ENCODE results near the gene CAPRIN2.
A peak's percentile ranks its signal among the peaks of the same experiment; 100 is the strongest.

Gene CAPRIN2

GRCh38 chr12:30754750-30755394 lies at the start of gene CAPRIN2:
Gene CAPRIN2 (minus strand): TSS chr12:30754951. CDS start chr12:30753520, 1,431 bp downstream.
- DNase-seq = peak; percentile 100

DNA sequence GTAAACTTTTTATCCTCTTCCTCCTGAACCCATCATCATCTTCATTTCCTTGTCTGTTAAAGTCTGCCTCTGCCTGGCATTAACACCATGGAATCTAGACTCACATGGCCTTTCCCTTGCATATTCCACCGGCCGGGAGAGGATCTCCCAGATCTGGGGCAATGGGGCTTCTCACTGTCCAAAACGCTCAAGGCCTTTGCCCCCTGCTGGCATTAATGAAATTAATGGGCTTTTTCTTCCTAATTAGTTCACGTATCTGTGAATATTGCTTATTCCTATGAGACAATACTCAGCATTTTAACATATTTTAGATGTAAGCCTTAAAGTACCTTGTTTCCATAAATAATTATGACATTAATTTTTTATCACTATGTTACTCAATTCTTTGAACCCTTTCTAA lies 42.9 kb upstream of the CAPRIN2 start:
- DNase-seq = no peak

GRCh38 chr12:30796891-30797371 lies 42.2 kb upstream of the CAPRIN2 start:
- peak; percentile 81 for DNase-seq

DNA sequence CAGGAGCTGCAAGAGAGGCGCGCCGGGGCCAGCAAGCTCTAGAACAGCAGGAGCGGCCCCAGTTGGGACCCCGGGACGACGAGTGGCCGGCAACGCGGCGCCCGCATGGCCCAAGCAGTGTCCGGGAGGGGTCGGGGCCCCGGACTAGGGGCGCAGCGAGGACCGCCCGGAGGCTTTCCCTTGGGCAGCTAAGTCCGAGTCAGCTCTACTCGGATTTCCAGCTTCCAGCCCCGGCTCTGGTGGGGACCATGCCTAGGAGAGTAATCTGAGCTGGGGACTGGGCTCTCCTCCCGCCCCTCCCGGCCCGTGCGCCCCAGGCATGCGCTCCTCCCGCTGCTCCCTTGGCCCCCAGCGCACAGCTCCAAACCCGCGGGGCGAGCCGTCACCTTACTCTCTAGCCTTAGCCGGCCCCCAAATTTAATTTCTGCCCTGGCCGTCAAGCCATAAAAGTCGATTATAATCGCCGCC lies 41.6 kb upstream of the CAPRIN2 start:
- peak; percentile 87 for DNase-seq

DNA sequence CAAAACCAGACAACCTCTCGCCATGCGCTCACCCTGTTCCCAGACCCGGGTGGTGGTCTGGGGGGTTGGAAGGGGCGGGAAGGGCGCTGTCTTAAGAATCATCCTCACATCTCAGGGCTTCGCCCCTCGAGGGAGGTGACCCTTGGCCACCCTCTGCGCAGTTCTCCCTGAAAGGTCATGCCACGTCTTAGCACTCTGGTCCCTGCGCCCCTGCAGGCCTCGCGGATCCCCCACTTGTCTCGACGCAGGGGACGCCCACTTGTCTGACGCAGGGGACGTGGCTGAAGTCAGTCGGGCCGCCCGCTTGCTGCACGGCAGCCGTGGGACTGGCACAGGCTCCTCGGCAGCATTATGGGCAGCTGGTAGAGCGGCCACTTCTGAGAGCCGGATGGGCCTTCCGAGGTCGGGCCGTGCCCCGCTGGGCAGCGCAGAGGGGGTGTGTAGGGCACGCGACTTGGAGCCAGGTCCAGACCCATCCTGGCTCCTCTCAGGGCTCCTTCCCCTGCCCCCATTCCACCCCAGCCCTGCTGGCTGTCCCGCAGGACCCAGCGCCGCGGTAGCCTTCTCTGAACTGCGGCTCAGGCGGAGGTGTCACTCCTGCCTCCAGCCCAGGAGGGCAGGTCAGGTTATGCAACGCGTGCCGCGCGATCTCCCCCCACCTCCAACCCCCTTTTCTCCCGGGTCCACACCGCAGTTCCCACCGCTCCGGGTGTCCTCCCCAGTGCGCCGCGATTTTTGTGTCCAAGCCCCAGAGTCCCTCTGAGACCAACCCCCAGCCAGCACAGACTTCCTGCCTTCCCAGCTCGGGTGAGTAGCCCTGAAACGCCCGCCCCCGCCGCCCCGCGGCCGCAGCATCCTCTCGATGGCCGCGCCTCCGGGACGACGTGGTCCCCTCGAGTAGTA lies 40.9 kb upstream of the CAPRIN2 start:
- peak; percentile 95 for DNase-seq

DNA sequence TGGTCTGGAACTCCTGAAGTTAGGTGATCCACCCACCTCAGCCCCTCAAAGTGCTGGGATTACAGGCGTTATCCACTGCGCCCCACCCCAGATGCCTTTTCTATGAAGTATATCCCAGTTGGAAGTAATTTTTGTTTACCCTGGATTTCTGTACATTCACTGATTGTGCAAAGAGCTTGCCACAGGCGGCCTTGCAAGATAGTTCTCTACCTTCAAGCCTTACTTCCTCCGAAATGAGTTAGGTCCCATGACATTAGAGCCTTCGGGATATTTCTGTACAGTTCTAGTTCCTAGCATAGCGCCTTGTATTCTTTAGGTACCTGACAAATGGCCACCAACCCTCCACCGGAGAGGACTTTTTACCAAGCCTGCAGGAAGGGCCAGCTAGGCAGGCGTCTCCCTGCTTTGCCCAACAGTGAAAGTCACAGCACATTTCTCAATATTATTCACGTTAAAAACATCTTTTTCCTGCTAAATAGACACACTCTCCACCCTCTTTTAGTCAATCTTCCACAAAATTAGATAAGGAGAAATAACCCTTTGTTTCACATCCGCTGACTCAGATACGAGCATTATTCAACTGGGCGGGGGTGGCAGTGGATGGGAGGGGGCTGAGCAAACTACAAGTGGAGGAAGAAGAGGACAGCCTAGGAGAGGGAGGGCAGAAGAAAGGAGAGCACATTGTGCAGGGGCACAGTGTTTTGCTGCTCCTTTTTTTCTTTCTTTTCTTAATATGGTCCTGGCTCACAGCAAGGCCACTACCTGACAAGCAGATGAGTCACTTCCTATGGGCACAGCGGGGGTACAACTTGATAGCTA lies 40.0 kb upstream of the CAPRIN2 start:
- DNase-seq = no peak

DNA sequence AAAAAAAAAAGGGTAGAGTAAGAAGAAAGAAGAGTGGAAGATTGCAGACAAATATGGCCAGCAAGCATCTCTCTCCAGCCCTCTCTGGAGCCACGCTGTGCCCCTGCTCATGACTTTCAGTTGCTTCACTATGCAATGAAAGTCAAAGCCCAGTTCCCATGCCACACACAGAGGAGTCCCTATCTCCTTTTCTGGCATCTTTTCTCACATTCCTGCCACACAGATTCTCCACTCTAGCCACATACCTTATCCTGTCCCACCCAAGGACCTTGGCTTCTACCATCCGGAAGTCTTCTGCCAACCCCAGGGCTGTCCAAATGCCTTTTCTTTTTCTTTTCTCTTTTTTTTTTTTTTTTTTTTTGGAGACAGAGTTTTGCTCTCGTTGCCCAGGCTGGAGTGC lies 39.3 kb upstream of the CAPRIN2 start:
- DNase-seq = no peak

GRCh38 chr12:30792648-30793499 lies 38.1 kb upstream of the CAPRIN2 start:
- peak; percentile 64 for DNase-seq

DNA sequence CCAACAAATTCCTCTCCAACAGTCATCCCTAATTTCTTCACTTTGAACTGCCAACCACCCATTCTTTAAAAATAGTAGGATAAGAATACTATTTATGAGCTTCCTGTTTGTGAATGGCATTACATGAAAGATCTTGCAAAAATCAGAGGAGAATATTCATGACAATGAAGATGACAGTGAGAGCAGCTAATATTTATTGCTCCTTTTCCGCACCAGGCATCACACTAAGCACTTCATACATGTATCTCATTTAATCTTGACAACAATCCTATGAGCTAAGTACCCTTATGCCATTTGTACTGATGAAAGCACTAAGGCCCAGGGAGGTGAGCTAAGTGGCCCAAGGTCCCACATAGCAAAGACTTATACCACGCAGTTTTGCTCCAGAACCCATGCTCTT lies 37.3 kb upstream of the CAPRIN2 start:
- DNase-seq = no peak

GRCh38 chr12:30788754-30789153 lies 34.0 kb upstream of the CAPRIN2 start:
- no peak for DNase-seq

DNA sequence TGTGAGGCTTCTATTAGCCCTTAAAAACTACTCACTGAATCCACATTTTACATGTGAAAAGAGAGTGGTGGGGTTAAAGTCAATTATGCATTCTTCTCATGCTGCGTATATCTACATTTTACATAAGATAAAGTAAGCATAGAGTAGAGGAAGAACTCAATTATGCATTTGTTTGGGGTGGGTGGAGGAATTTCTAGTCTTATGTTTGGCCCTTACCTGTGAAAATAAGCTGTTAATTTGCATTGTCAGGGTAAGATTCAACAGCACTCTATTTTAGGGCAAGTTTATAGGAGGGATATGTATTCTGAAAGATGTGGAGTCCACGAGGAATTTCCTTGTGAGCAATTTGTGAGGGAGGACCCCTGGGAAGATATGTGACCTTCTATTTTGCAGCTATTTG lies 30.9 kb upstream of the CAPRIN2 start:
- DNase-seq = no peak

DNA sequence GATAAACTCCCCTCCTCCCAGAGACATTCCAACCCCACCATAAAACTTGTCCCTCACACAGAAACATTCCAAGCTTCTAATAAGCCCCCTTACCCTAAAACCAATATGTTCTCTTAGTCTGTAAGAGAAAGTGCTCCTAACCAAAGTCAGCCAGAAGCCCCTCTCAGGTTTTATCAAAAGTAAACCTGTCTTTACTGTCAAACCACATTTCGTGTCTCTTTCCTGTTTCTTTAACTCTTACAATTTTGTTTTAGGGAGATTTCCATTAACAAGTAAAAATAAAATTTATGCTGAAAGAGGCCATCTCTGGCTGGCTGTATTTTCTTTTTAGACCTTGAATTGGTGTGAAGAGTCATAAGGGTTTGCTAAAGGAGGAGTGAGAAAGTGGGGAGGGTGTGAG lies 29.8 kb upstream of the CAPRIN2 start:
- no peak for DNase-seq

GRCh38 chr12:30783946-30784345 lies 29.2 kb upstream of the CAPRIN2 start:
- no peak for DNase-seq

GRCh38 chr12:30782316-30783173 lies 27.8 kb upstream of the CAPRIN2 start:
- no peak for DNase-seq

- DNase-seq = no peak
These were observed 24.8 kb upstream of the CAPRIN2 start for GRCh38 chr12:30779578-30779977.

- DNase-seq = no peak
These were observed 24.4 kb upstream of the CAPRIN2 start for GRCh38 chr12:30779178-30779577.

DNA sequence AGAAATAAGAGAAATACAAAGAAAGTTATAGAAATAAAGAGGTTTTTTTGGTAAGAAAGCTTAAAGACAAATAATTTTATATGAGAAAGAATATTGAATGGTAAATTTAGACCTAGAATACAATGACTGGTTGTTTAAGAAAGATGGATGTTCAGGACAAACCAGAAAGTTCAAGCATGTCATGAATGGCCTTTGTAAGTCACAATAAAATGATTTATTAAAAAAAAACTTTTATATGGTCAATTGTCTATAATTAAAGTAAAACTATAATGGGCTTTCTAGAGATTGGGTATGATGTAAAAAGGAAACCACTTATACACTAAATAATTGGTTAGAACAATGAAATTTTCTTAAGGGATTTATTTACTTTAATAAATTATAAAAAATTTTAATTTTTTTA lies 19.8 kb upstream of the CAPRIN2 start:
- DNase-seq = no peak

GRCh38 chr12:30769802-30770201 lies 15.1 kb upstream of the CAPRIN2 start:
- DNase-seq = no peak

- DNase-seq = no peak
These were observed 9.5 kb upstream of the CAPRIN2 start for GRCh38 chr12:30764251-30764650.

GRCh38 chr12:30763053-30763452 lies 8.3 kb upstream of the CAPRIN2 start:
- DNase-seq = no peak

DNA sequence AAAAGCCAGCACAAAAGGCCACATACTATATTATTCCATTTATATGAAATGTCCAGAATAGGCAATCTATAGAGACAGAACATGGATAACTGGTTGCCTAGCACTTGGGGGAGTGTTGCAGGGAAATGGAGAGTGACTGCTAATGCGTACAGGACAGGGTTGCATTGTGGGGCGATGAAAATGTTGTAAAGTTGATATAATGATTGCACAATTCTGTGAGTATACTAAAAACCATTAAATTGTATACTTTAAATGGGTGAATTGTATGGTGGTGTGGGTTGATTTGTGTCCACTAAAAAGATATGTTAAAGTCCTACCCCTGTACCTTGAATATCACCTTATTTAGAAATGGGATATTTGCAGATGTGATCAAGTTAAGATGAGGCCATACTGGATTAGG lies 7.0 kb upstream of the CAPRIN2 start:
- no peak for DNase-seq

Measured in islet precursor cell (in vitro differentiated cells).